ENCODE results near the gene CELF4.

The CELF4 gene
- total RNA-seq, result 0 to 0.07 reads per million in 2 donors

GRCh38 chr18:37565101-37565976, at the start of gene CELF4:
Gene CELF4, minus strand, starts transcription at chr18:37565798.
- no peak for DNase-seq

GRCh38 chr18:37613253-37613565, 47.6 kb upstream of the CELF4 start:
- no peak for DNase-seq

GRCh38 chr18:37612524-37613252, 47.1 kb upstream of the CELF4 start:
- DNase-seq, result no peak

GRCh38 chr18:37611614-37612279, 46.1 kb upstream of the CELF4 start:
- no peak for DNase-seq

GRCh38 chr18:37608876-37609275, 43.3 kb upstream of the CELF4 start:
- no peak for DNase-seq

- no peak for DNase-seq
Measured at GRCh38 chr18:37607281-37607680, 41.7 kb upstream of the CELF4 start.

GRCh38 chr18:37604032-37604431, 38.4 kb upstream of the CELF4 start:
- DNase-seq, result no peak

- no peak for DNase-seq
Measured at GRCh38 chr18:37598966-37599896, 33.6 kb upstream of the CELF4 start.

- DNase-seq, result no peak
Measured at GRCh38 chr18:37598396-37598795, 32.8 kb upstream of the CELF4 start.

- no peak for DNase-seq
Measured at GRCh38 chr18:37590346-37590745, 24.7 kb upstream of the CELF4 start.

GRCh38 chr18:37588289-37588688, 22.7 kb upstream of the CELF4 start:
- DNase-seq, result no peak

GRCh38 chr18:37586656-37587225, 21.1 kb upstream of the CELF4 start:
- no peak for DNase-seq

- DNase-seq, result no peak
Measured at GRCh38 chr18:37584952-37585695, 19.5 kb upstream of the CELF4 start.

- no peak for DNase-seq
Measured at GRCh38 chr18:37584217-37584616, 18.6 kb upstream of the CELF4 start.

- DNase-seq, result no peak
Measured at GRCh38 chr18:37582261-37582660, 16.7 kb upstream of the CELF4 start.

GRCh38 chr18:37578886-37579513, 13.4 kb upstream of the CELF4 start:
- DNase-seq, result no peak

- DNase-seq, result no peak
Measured at GRCh38 chr18:37578182-37578678, 12.6 kb upstream of the CELF4 start.

- no peak for DNase-seq
Measured at GRCh38 chr18:37577051-37577611, 11.5 kb upstream of the CELF4 start.

GRCh38 chr18:37575646-37576045, 10.0 kb upstream of the CELF4 start:
- no peak for DNase-seq

- DNase-seq, result no peak
Measured at GRCh38 chr18:37574113-37574512, 8.5 kb upstream of the CELF4 start.

Data from T-helper 9 cell (primary cell).